Testis (tissue), 2 donors: ENCODE results near the gene CALML5.

Experiments used
- POLR2A ChIP-seq: fragments of 450-650 bp; IDR thresholded peaks from one replicate; pipeline ENCODE4 v1.6.1; 2017; ENCODE audit warnings: antibody characterized with exemption, mild to moderate bottlenecking, moderate library complexity
- TF ChIP-seq, protein P1 (sequence below), 3 experiments: fragments of 450-650 bp in 2 of 3; fragments of 200-600 bp in 1 of 3; sonication (generic) in 1 of 3; IDR thresholded peaks; one replicate each; pipeline ENCODE4 v1.5.1; 2016 to 2019; ENCODE audit warnings: antibody characterized with exemption in 3 of 3, mild to moderate bottlenecking in 2 of 3, moderate library complexity in 1 of 3

DNA sequence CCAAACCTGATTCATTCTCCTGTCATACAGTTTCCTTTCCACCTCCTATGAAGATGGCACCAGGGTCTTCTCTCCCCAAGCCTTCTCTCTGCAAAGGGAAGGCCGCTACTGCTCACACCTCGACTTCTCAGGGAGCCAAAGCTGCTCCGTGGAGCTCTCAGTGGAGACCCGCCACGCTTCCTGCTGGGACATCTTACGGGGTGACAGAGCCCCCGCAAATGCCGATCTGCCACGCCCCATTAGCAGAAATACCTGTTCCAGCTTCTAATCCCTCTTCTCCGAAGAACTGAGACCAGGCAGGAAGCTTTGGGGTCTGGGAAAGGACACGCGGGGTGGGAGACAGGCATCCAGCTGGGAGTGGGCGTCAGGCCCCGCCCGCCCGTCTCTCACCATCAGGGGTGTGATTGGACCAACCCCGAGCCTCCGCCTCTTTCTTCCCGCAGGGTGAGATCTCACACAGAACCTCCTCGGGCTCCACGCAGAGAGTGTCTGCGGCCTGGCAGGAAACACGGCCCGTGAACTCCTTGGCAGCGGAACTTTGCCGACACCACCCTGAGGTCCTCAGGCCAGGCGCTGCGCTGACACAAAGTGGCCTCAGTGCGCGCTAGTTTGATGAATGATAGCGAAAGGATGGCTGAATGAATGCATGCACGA lies 12.0 kb upstream of the CALML5 start:
- TF ChIP-seq, protein P1, sequence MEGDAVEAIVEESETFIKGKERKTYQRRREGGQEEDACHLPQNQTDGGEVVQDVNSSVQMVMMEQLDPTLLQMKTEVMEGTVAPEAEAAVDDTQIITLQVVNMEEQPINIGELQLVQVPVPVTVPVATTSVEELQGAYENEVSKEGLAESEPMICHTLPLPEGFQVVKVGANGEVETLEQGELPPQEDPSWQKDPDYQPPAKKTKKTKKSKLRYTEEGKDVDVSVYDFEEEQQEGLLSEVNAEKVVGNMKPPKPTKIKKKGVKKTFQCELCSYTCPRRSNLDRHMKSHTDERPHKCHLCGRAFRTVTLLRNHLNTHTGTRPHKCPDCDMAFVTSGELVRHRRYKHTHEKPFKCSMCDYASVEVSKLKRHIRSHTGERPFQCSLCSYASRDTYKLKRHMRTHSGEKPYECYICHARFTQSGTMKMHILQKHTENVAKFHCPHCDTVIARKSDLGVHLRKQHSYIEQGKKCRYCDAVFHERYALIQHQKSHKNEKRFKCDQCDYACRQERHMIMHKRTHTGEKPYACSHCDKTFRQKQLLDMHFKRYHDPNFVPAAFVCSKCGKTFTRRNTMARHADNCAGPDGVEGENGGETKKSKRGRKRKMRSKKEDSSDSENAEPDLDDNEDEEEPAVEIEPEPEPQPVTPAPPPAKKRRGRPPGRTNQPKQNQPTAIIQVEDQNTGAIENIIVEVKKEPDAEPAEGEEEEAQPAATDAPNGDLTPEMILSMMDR (IDR thresholded peaks at IDR 0.05): no peak
- no peak for TF ChIP-seq POLR2A
